ENCODE data around the gene ZSCAN2. TPM values are rescaled to one million over a fixed set of nuclear protein-coding genes. Genes with fewer than 3 reads are reported as not detected.

ZSCAN2 gene
- total RNA-seq, 1 donor from 2014 or later = 8.5 TPM

GRCh38 chr15:84594617-84595290, 6.1 kb upstream of the ZSCAN2 start:
- intact Hi-C loops (cut with DNase I) = no loop called here
- no peak for ATAC-seq
- DNase-seq (ENCODE audit: low spot score) = no peak

DNA sequence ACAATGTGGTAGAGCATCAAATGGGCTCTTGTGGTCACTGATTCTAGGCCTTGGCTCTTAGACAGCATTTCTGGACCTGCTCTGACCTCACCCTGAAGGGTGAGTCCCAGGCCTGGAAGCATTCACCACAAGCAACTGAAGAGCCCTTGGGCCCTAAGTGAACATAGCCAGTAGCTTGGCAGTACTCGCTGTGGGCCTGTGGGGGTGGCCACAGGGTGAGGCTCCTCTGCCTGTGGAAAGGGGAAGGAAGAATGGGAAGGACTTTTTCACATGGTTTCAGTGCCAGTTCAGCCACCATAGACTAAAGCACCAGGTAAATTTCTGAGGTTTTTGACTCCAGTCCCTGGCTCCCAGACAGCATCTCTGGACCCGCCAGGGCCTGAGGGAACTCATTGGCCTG, 5.1 kb upstream of the ZSCAN2 start:
- no peak for DNase-seq (ENCODE audit: low spot score)
- ATAC-seq = no peak
- intact Hi-C loops (cut with DNase I) = no loop called here

GRCh38 chr15:84597296-84597695, 3.5 kb upstream of the ZSCAN2 start:
- intact Hi-C loops (cut with DNase I) = no loop called here

DNA sequence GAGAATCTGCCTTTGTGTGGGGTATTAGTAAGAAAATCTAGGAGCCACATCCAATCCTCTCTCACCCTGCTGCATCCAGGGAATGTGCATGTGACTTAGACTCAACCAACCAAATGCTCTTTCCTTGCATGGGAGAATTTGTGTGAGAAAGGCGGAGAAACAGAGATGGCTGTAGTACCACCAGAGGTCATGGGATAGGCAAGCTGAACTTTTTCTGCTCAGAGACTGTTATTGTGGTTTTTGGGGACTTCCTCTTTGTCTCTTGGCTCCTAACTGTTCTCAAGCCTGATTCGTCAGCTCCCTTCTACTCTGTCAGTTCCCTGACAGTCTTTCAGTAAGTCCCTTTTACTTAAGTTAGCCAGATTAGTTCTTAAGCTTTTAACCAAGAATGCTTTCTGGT, 2.6 kb upstream of the ZSCAN2 start:
- ATAC-seq = peak; percentile 15
- intact Hi-C loops (cut with DNase I) = no loop called here
- DNase-seq (ENCODE audit: low spot score) = no peak

More at GRCh38 chr15:84597296-84597695, 3.5 kb upstream of the ZSCAN2 start:
- DNase-seq (ENCODE audit: low spot score) = no peak
- ATAC-seq = no peak

DNA sequence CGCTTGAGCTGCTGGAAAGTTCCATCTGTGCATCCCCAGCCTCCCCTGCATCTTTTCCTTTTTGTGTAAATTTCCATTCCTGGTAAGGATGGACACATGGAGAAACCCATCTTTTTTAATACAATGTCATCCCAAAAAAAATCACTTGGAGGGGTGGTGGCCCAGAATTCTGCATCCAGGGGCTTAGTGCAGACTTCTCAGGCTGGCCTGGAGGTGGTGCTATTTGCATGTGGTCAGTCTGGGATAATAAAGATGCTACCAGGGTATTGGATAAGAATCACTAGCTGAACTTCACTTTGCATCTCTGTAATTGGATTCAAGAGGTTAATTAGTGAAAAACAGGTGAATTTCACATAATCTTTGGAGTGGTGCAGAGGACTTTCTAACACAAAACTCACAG, 1.8 kb upstream of the ZSCAN2 start:
- no peak for ATAC-seq
- DNase-seq (ENCODE audit: low spot score) = peak; percentile 58
- intact Hi-C loops (cut with DNase I) = no loop called here

DNA sequence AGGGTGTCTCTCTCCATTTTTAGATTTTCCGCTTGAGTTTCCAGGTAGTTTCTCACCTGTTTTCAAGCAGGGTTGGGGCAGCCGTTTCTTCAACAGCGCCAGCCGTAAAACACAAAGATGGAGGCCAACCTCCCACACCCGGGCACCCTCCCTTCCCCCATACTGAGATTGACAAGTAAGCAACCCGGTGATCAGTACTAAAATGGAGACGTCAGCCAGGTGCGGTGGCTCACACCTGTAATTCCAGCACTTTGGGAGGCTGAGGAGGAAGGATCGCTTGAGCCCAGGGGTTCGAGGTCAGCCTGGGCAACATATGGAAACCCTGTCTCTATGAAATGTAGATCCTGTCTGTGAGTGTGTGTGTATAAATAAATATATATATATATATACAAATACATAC, 903 bp upstream of the ZSCAN2 start:
- ATAC-seq = no peak
- DNase-seq (ENCODE audit: low spot score) = peak; percentile 57
- intact Hi-C loops (cut with DNase I) = loop anchor here (2.0 kb wide), 1 partner anchor 27 kb away; no protein-coding TSS in a partner anchor

GRCh38 chr15:84600331-84600686, 500 bp upstream of the ZSCAN2 start:
- DNase-seq (ENCODE audit: low spot score) (peak; percentile 85), ATAC-seq (peak; percentile 85)
- intact Hi-C loops (cut with DNase I) = loop anchor here (2.0 kb wide), 1 partner anchor 26 kb away; no protein-coding TSS in a partner anchor

GRCh38 chr15:84601555-84601838, 688 bp downstream of the ZSCAN2 start:
- intact Hi-C loops (cut with DNase I) = loop anchor here (2.0 kb wide), 1 partner anchor 25 kb away; no protein-coding TSS in a partner anchor
- DNase-seq (ENCODE audit: low spot score) (peak; percentile 32), ATAC-seq (no peak)

GRCh38 chr15:84603630-84604379, 3.0 kb downstream of the ZSCAN2 start:
- ATAC-seq = no peak
- intact Hi-C loops (cut with DNase I) = no loop called here
- no peak for DNase-seq (ENCODE audit: low spot score)

DNA sequence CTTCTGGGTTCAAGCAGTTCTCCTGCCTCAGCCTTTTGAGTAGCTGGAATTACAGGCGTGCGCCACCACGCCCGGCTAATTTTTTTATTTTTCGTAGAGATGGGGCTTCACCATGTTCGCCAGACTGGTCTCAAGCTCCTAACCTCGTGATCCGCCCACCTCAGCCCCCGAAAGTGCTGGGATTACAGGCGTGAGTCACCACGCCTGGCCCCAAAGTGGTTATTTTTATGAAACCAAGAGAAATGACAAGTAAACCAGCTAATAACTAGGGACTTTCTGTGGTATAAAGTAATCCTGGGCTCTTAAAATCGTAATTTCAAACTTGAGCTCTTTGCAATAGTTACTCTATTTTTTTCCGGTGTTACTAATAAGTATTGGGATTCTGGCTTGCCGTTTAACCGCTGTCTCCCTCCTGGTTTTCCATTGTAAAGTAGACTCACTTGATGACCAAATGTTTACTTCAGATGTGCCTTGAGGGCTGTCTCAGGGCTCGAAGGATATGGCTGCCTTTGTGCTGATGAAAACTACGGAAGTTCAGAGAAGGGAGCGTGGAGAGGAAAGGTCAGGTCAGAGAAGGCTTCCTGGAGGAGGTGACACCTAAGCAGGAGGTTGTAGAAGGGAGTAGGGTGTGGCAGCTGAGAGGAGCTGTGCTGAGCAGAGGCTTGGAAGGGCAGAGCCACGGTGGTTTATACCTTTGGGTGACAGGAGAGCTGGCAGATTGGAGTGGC, 4.2 kb downstream of the ZSCAN2 start:
- ATAC-seq = no peak
- intact Hi-C loops (cut with DNase I) = no loop called here

GRCh38 chr15:84605554-84605882, 4.7 kb downstream of the ZSCAN2 start:
- intact Hi-C loops (cut with DNase I) = no loop called here
- DNase-seq (ENCODE audit: low spot score) = no peak
- ATAC-seq = no peak

More for the DNA sequence above, 4.2 kb downstream of the ZSCAN2 start:
- DNase-seq (ENCODE audit: low spot score) = no peak

- DNase-seq (ENCODE audit: low spot score) (no peak), ATAC-seq (no peak)
- intact Hi-C loops (cut with DNase I) = no loop called here
Observed at GRCh38 chr15:84606653-84607120, 5.9 kb downstream of the ZSCAN2 start.

GRCh38 chr15:84608707-84609284, 8.0 kb downstream of the ZSCAN2 start:
- ATAC-seq (no peak), DNase-seq (ENCODE audit: low spot score) (no peak)
- intact Hi-C loops (cut with DNase I) = no loop called here

GRCh38 chr15:84609818-84610525, 9.2 kb downstream of the ZSCAN2 start:
- ATAC-seq (no peak), DNase-seq (ENCODE audit: low spot score) (no peak)
- intact Hi-C loops (cut with DNase I) = no loop called here

- no peak for ATAC-seq
- no peak for DNase-seq (ENCODE audit: low spot score)
- intact Hi-C loops (cut with DNase I) = no loop called here
Observed at GRCh38 chr15:84611631-84612030, 10.8 kb downstream of the ZSCAN2 start.

- intact Hi-C loops (cut with DNase I) = no loop called here
- DNase-seq (ENCODE audit: low spot score) = no peak
Observed at GRCh38 chr15:84616235-84616634, 15.4 kb downstream of the ZSCAN2 start.

DNA sequence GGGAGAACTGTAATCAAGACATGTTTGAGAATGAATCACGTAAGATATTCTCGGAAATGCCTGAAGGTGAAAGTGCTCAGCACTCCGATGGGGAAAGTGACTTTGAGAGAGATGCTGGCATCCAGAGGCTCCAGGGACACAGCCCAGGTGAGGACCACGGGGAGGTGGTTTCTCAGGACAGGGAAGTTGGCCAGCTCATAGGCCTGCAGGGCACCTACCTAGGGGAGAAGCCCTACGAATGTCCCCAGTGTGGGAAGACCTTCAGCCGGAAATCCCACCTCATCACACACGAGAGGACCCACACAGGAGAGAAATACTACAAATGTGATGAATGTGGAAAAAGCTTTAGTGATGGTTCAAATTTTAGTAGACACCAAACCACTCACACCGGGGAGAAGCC, 19.8 kb downstream of the ZSCAN2 start:
- ATAC-seq = no peak
- intact Hi-C loops (cut with DNase I) = no loop called here

More at GRCh38 chr15:84616235-84616634, 15.4 kb downstream of the ZSCAN2 start:
- peak; percentile 55 for ATAC-seq

DNA sequence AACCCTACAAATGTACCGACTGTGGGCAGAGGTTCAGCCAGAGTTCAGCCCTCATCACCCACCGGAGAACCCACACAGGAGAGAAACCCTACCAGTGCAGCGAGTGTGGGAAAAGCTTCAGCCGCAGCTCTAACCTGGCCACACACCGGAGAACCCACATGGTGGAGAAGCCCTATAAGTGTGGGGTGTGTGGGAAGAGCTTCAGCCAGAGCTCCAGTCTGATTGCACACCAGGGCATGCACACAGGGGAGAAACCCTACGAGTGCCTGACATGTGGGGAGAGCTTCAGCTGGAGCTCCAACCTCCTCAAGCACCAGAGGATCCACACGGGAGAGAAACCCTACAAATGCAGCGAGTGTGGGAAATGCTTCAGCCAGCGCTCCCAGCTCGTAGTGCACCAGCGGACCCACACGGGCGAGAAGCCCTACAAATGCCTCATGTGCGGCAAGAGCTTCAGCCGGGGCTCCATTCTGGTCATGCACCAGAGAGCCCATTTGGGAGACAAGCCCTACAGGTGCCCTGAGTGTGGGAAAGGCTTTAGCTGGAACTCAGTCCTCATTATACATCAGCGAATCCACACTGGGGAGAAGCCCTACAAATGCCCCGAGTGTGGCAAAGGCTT, 20.7 kb downstream of the ZSCAN2 start:
- ATAC-seq (no peak), DNase-seq (ENCODE audit: low spot score) (no peak)
- intact Hi-C loops (cut with DNase I) = no loop called here

More for the DNA sequence above, 19.8 kb downstream of the ZSCAN2 start:
- DNase-seq (ENCODE audit: low spot score) = no peak

- ATAC-seq (no peak), DNase-seq (ENCODE audit: low spot score) (no peak)
- intact Hi-C loops (cut with DNase I) = no loop called here
Observed at GRCh38 chr15:84624359-84624758, 23.6 kb downstream of the ZSCAN2 start.
